ENCODE measurements around the gene PILRB. TPM values are rescaled to one million over a fixed set of nuclear protein-coding genes. Genes with fewer than 3 reads are reported as not detected.
A peak's percentile ranks its signal among the peaks of the same experiment; 100 is the strongest.

Gene PILRB
- total and polyA plus RNA-seq, 2 donors from 2014 or later = 45.0 to 76.4 TPM

DNA sequence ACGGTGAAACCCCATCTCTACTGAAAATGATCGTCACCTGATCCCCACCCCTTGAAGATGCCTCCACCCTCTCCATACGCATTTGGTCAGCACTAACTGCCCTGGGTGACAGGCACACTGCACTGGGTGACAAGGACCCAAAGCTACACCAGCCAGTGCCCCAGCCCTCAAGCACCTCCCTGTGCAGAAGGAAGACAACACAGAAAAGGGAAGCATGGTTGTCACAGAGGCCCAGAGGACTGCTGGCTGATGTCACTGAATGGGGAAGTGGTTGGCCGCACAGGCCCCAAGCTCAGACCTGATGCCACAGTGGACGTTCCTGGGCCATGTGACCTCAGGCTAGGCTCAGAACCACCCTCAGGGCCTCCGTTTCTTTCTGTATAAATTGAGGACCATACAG is 11.2 kb downstream of the PILRB start:
- peaks cover 0 to under 1% (median 0%) of the 10 kb centered on the region in 3 donors for H3K4me1 ChIP-seq (ENCODE audit: control insufficient read depth in 2 of 3, insufficient read depth in 2 of 3, low read depth in 1 of 3, low read length in 3 of 3)

DNA sequence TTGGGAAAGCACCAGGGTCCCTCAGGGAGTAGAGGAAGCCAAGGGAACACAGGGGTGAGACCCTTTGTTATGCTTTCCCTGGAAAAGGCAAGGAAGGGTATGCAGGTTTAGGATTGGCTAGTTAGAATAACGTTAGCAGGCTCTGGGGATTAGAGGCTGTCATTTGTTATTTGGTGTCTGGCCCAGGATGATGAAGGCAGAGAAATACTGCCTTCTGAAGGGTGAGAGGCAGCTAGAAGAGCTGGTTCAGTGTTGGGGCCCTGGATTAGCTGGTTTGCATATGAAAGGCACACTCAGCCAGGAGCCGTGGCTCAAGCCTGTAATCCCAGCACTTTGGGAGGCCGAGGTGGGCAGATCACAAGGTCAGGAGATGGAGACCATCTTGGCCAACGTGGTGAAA is 12.4 kb downstream of the PILRB start:
- Histone ChIP-seq H3K27ac (ENCODE audit: low read depth in 2 of 2, low read length in 2 of 2) (no peak overlapping the region), H3K9me3 (ENCODE audit: control insufficient read depth in 2 of 3, insufficient read depth in 1 of 3, low read length in 3 of 3) (no peaks in the 10 kb centered on the region), H3K4me3 (ENCODE audit: low read length in 3 of 3) (no peak overlapping the region), H3K4me1 (ENCODE audit: control insufficient read depth in 2 of 3, insufficient read depth in 2 of 3, low read depth in 1 of 3, low read length in 3 of 3) (peaks cover 0 to 3% (median 0%) of the 10 kb centered on the region in 3 donors), H3K27me3 (ENCODE audit: control insufficient read depth, insufficient read depth, low read length) (no peaks in the 10 kb centered on the region), H3K36me3 (ENCODE audit: control insufficient read depth in 2 of 3, insufficient read depth in 3 of 3, low read length in 3 of 3) (no peaks in the 10 kb centered on the region), H3K9ac (ENCODE audit: low read length in 3 of 3) (no peak overlapping the region)
- intact Hi-C loops (cut with DNase I) = no loop called here
- TF ChIP-seq, protein P1, sequence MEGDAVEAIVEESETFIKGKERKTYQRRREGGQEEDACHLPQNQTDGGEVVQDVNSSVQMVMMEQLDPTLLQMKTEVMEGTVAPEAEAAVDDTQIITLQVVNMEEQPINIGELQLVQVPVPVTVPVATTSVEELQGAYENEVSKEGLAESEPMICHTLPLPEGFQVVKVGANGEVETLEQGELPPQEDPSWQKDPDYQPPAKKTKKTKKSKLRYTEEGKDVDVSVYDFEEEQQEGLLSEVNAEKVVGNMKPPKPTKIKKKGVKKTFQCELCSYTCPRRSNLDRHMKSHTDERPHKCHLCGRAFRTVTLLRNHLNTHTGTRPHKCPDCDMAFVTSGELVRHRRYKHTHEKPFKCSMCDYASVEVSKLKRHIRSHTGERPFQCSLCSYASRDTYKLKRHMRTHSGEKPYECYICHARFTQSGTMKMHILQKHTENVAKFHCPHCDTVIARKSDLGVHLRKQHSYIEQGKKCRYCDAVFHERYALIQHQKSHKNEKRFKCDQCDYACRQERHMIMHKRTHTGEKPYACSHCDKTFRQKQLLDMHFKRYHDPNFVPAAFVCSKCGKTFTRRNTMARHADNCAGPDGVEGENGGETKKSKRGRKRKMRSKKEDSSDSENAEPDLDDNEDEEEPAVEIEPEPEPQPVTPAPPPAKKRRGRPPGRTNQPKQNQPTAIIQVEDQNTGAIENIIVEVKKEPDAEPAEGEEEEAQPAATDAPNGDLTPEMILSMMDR (IDR thresholded peaks at IDR 0.05; ENCODE audit: borderline replicate concordance, extremely low read depth, insufficient read depth) = no peak
- FAIRE-seq = no peak
- DNase-seq = peak in 1 of 5 donors; percentile 16

More for the DNA sequence above, 11.2 kb downstream of the PILRB start:
- H3K9ac ChIP-seq (ENCODE audit: low read length in 3 of 3) = no peak overlapping the region
- H3K9me3 ChIP-seq (ENCODE audit: control insufficient read depth in 2 of 3, insufficient read depth in 1 of 3, low read length in 3 of 3) = no peaks in the 10 kb centered on the region
- no peak overlapping the region for H3K4me3 ChIP-seq (ENCODE audit: low read length in 3 of 3)
- FAIRE-seq (no peak), DNase-seq (peak in 2 of 5 donors; percentile 26 to 77)
- H3K27me3 ChIP-seq (ENCODE audit: control insufficient read depth, insufficient read depth, low read length) = no peaks in the 10 kb centered on the region
- H3K27ac ChIP-seq (ENCODE audit: low read depth in 2 of 2, low read length in 2 of 2) = no peak overlapping the region
- TF ChIP-seq, protein P1 (IDR thresholded peaks at IDR 0.05; ENCODE audit: borderline replicate concordance, extremely low read depth, insufficient read depth) = no peak
- intact Hi-C loops (cut with DNase I) = no loop called here
- H3K36me3 ChIP-seq (ENCODE audit: control insufficient read depth in 2 of 3, insufficient read depth in 3 of 3, low read length in 3 of 3) = peaks cover 0 to 3% (median 2%) of the 10 kb centered on the region in 3 donors

DNA sequence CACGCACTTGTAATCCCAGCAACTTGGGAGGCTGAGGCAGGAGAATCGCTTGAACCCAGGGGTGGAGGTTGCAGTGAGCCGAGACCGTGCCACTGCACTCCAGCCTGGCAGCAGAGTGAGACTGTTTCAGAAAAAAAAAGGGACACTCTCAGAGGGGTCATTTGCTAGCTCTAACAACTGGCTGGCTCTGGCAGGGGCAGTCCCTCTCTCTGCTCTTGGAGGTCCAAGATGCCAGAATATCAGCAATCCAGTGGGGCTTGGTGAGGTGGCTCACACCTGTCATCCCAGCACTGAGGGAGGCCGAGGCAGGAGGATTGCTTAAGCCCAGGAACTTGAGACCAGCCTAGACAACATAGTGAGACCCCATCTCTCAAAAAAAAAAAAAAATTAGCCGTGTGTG is 12.8 kb downstream of the PILRB start:
- DNase-seq = peak in 1 of 5 donors; percentile 15
- Histone ChIP-seq H3K4me3 (ENCODE audit: low read length in 3 of 3) (no peak overlapping the region), H3K27ac (ENCODE audit: low read depth in 2 of 2, low read length in 2 of 2) (no peak overlapping the region), H3K27me3 (ENCODE audit: control insufficient read depth, insufficient read depth, low read length) (no peaks in the 10 kb centered on the region), H3K9me3 (ENCODE audit: control insufficient read depth in 2 of 3, insufficient read depth in 1 of 3, low read length in 3 of 3) (no peaks in the 10 kb centered on the region), H3K36me3 (ENCODE audit: control insufficient read depth in 2 of 3, insufficient read depth in 3 of 3, low read length in 3 of 3) (no peaks in the 10 kb centered on the region), H3K4me1 (ENCODE audit: control insufficient read depth in 2 of 3, insufficient read depth in 2 of 3, low read depth in 1 of 3, low read length in 3 of 3) (peaks cover 0 to 3% (median 0%) of the 10 kb centered on the region in 3 donors), H3K9ac (ENCODE audit: low read length in 3 of 3) (no peak overlapping the region)
- no peak for FAIRE-seq
- intact Hi-C loops (cut with DNase I) = no loop called here
- TF ChIP-seq, protein P1 (IDR thresholded peaks at IDR 0.05; ENCODE audit: borderline replicate concordance, extremely low read depth, insufficient read depth) = no peak

Measured in kidney (tissue), 14 donors.